ENCODE results near the gene TDP2.
"Not testable (repeated sequence)": the region's sequence is repeated elsewhere in the genome, so short reads cannot be mapped to it uniquely, and the experiment has no call there.

The TDP2 gene

DNA sequence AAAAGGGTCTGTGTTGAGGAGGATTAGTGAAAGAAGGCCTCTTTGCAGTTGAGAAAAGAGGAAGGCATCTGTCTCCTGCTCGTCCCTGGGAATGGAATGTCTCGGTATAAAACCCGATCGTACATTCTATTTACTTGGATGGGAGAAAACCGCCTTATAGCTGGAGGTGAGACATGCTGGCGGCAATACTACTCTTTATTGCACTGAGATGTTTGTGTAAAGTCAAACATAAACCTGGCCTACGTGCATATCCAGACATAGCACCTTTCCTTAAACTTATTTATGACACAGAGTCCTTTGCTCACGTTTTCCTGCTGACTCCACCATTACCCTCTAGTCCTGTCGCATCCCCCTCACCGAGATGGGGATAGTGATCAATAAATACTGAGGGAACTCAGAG lies 4.5 kb downstream of the TDP2 start:
- Histone ChIP-seq H3K9ac (ENCODE audit: low read depth, low read length, poor library complexity) (no peak overlapping the region), H4K91ac (ENCODE audit: low read depth, low read length, poor library complexity) (no peak overlapping the region), H3K79me1 (ENCODE audit: low read depth, low read length) (peaks cover 2% of the 10 kb centered on the region), H3K9me3 (replicated peaks in 1 of 2; ENCODE audit: control insufficient read depth in 2 of 2, insufficient read depth in 1 of 2, low read depth in 1 of 2, low read length in 2 of 2) (no peaks in the 10 kb centered on the region), H2BK15ac (ENCODE audit: low read length) (no peak overlapping the region), H3K27ac (replicated peaks; ENCODE audit: low read length) (peak overlapping the region; percentile 59), H3K27me3 (ENCODE audit: control insufficient read depth in 3 of 3, insufficient read depth in 3 of 3, low read depth in 1 of 3, low read length in 3 of 3) (no peaks in the 10 kb centered on the region), H3K14ac (ENCODE audit: low read length) (no peak overlapping the region), H2BK12ac (ENCODE audit: low read length) (no peak overlapping the region), H3K4me3 (ENCODE audit: low read length in 2 of 2) (no peak overlapping the region), H3K36me3 (replicated peaks in 1 of 2; ENCODE audit: control insufficient read depth in 2 of 2, insufficient read depth in 2 of 2, low read length in 2 of 2) (peaks cover 8 to 82% of the 10 kb centered on the region in 2 donors), H2BK5ac (ENCODE audit: low read length) (no peak overlapping the region), H2BK120ac (ENCODE audit: low read depth, low read length) (no peak overlapping the region), H4K8ac (ENCODE audit: low read depth, low read length) (no peak overlapping the region), H3K4me2 (ENCODE audit: insufficient read depth, low read length, poor library complexity, severe bottlenecking) (no peak overlapping the region), H2AFZ (ENCODE audit: low read length) (no peak overlapping the region), H3K23ac (ENCODE audit: low read depth, low read length, poor library complexity) (no peak overlapping the region), H3K4me1 (ENCODE audit: control insufficient read depth in 2 of 2, insufficient read depth in 1 of 2, low read depth in 1 of 2, low read length in 2 of 2) (peaks cover 10% of the 10 kb centered on the region in 2 donors), H2AK5ac (ENCODE audit: low read depth, low read length) (no peak overlapping the region), H3K18ac (ENCODE audit: low read length) (no peak overlapping the region), H3K4ac (ENCODE audit: low read length) (no peak overlapping the region)
- DNase-seq (ENCODE audit: low spot score), result no peak
- no CpG with 5 or more reads among the region's 10 CpGs for WGBS, 2 donors (ENCODE audit: extremely low coverage in 2 of 2, insufficient read length in 2 of 2, insufficient replicate concordance in 1 of 2)

DNA sequence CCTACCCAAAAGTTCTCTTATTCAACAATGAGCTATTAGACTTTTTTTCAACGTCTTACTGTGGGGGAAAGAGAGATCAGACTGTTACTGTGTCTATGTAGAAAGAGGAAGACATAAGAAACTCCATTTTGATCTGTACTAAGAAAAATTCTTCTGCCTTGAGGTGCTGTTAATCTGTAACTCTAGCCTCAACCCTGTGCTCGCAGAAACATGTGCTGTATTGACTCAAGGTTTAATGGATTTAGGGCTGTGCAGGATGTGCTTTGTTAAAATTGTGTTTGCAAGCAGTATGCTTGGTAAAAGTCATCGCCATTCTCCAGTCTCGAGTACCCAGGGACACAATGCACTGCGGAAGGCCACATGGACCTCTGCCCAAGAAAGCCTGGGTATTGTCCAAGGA lies 4.9 kb downstream of the TDP2 start:
- not testable (repeated sequence) for H3K4me3 ChIP-seq (ENCODE audit: low read length in 2 of 2); H2AK5ac ChIP-seq (ENCODE audit: low read depth, low read length); H3K9ac ChIP-seq (ENCODE audit: low read depth, low read length, poor library complexity); H3K9me3 ChIP-seq (replicated peaks in 1 of 2; ENCODE audit: control insufficient read depth in 2 of 2, insufficient read depth in 1 of 2, low read depth in 1 of 2, low read length in 2 of 2); H3K27me3 ChIP-seq (ENCODE audit: control insufficient read depth in 3 of 3, insufficient read depth in 3 of 3, low read depth in 1 of 3, low read length in 3 of 3); H3K23ac ChIP-seq (ENCODE audit: low read depth, low read length, poor library complexity); H2BK15ac ChIP-seq (ENCODE audit: low read length); H2BK120ac ChIP-seq (ENCODE audit: low read depth, low read length); DNase-seq (ENCODE audit: low spot score); H2AFZ ChIP-seq (ENCODE audit: low read length); H3K18ac ChIP-seq (ENCODE audit: low read length); H4K8ac ChIP-seq (ENCODE audit: low read depth, low read length); H3K79me1 ChIP-seq (ENCODE audit: low read depth, low read length); H3K14ac ChIP-seq (ENCODE audit: low read length); H2BK12ac ChIP-seq (ENCODE audit: low read length); H4K91ac ChIP-seq (ENCODE audit: low read depth, low read length, poor library complexity); H2BK5ac ChIP-seq (ENCODE audit: low read length); H3K4ac ChIP-seq (ENCODE audit: low read length); H3K4me2 ChIP-seq (ENCODE audit: insufficient read depth, low read length, poor library complexity, severe bottlenecking)
- Histone ChIP-seq H3K4me1 (ENCODE audit: control insufficient read depth in 2 of 2, insufficient read depth in 1 of 2, low read depth in 1 of 2, low read length in 2 of 2) (peaks cover 10% of the 10 kb centered on the region in 2 donors), H3K27ac (replicated peaks; ENCODE audit: low read length) (peak overlapping the region; percentile 59), H3K36me3 (replicated peaks in 1 of 2; ENCODE audit: control insufficient read depth in 2 of 2, insufficient read depth in 2 of 2, low read length in 2 of 2) (peaks cover 8 to 87% of the 10 kb centered on the region in 2 donors)
- no CpG with 5 or more reads among the region's 5 CpGs for WGBS, 2 donors (ENCODE audit: extremely low coverage in 2 of 2, insufficient read length in 2 of 2, insufficient replicate concordance in 1 of 2)

DNA sequence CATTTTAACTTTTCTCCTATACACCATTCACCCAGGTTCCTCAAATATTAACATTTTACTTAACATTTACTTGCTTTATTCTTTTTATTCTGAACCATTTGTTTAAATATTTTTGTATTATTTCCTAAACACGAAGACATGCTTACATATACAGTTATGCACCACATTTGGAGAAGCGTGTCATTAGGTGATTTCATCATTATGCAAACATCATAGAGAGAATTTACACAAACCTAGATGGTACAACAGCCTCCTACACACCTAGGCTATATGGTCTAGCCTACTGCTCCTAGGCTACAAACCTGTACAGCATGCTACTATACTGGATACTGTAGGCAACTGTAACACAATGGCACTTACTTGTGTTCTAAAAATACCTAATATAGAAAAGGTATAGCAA lies 6.6 kb downstream of the TDP2 start:
- H3K79me1 ChIP-seq (ENCODE audit: low read depth, low read length), result no peaks in the 10 kb centered on the region
- H3K9ac ChIP-seq (ENCODE audit: low read depth, low read length, poor library complexity), result no peak overlapping the region
- no peak overlapping the region for H2BK12ac ChIP-seq (ENCODE audit: low read length)
- H4K8ac ChIP-seq (ENCODE audit: low read depth, low read length), result no peak overlapping the region
- no peak overlapping the region for H3K27ac ChIP-seq (replicated peaks; ENCODE audit: low read length)
- DNase-seq (ENCODE audit: low spot score), result no peak
- H2BK15ac ChIP-seq (ENCODE audit: low read length), result no peak overlapping the region
- H3K9me3 ChIP-seq (replicated peaks in 1 of 2; ENCODE audit: control insufficient read depth in 2 of 2, insufficient read depth in 1 of 2, low read depth in 1 of 2, low read length in 2 of 2), result no peaks in the 10 kb centered on the region
- no peak overlapping the region for H3K4me3 ChIP-seq (ENCODE audit: low read length in 2 of 2)
- H3K14ac ChIP-seq (ENCODE audit: low read length), result no peak overlapping the region
- no peak overlapping the region for H2BK5ac ChIP-seq (ENCODE audit: low read length)
- no peak overlapping the region for H2AK5ac ChIP-seq (ENCODE audit: low read depth, low read length)
- H3K36me3 ChIP-seq (replicated peaks in 1 of 2; ENCODE audit: control insufficient read depth in 2 of 2, insufficient read depth in 2 of 2, low read length in 2 of 2), result peaks cover 9 to 96% of the 10 kb centered on the region in 2 donors
- no peak overlapping the region for H2BK120ac ChIP-seq (ENCODE audit: low read depth, low read length)
- no peak overlapping the region for H4K91ac ChIP-seq (ENCODE audit: low read depth, low read length, poor library complexity)
- H2AFZ ChIP-seq (ENCODE audit: low read length), result no peak overlapping the region
- H3K4me2 ChIP-seq (ENCODE audit: insufficient read depth, low read length, poor library complexity, severe bottlenecking), result no peak overlapping the region
- H3K4ac ChIP-seq (ENCODE audit: low read length), result no peak overlapping the region
- H3K27me3 ChIP-seq (ENCODE audit: control insufficient read depth in 3 of 3, insufficient read depth in 3 of 3, low read depth in 1 of 3, low read length in 3 of 3), result no peaks in the 10 kb centered on the region
- no peak overlapping the region for H3K18ac ChIP-seq (ENCODE audit: low read length)
- peaks cover 4 to 9% of the 10 kb centered on the region in 2 donors for H3K4me1 ChIP-seq (ENCODE audit: control insufficient read depth in 2 of 2, insufficient read depth in 1 of 2, low read depth in 1 of 2, low read length in 2 of 2)
- WGBS, 2 donors (ENCODE audit: extremely low coverage in 2 of 2, insufficient read length in 2 of 2, insufficient replicate concordance in 1 of 2), result no CpG with 5 or more reads among the region's 2 CpGs
- H3K23ac ChIP-seq (ENCODE audit: low read depth, low read length, poor library complexity), result no peak overlapping the region

DNA sequence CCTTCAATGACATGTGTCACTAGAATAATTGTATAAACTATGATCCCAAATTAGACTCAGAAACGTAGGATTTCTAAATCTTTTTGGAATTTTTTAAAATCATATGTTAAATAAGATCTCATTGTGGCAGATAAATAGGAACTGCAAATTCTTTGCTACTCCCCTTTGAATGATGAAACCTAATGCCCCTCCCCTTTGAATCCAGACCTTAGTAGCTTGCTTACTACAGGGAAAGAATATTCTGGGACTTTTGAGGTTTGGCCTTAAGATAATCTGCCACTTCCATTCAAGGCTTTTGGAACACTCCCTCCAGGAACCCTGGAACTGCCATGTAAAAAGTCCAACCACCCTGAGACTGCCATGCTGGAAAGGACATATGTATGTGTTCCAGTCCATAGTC lies 7.1 kb downstream of the TDP2 start:
- Histone ChIP-seq H3K36me3 (replicated peaks in 1 of 2; ENCODE audit: control insufficient read depth in 2 of 2, insufficient read depth in 2 of 2, low read length in 2 of 2) (peaks cover 9 to 96% of the 10 kb centered on the region in 2 donors), H2BK5ac (ENCODE audit: low read length) (no peak overlapping the region)

More for the DNA sequence above, 7.1 kb downstream of the TDP2 start:
- Histone ChIP-seq H3K27me3 (ENCODE audit: control insufficient read depth in 3 of 3, insufficient read depth in 3 of 3, low read depth in 1 of 3, low read length in 3 of 3) (no peaks in the 10 kb centered on the region), H2AK5ac (ENCODE audit: low read depth, low read length) (no peak overlapping the region), H2BK15ac (ENCODE audit: low read length) (no peak overlapping the region), H3K23ac (ENCODE audit: low read depth, low read length, poor library complexity) (no peak overlapping the region), H3K9ac (ENCODE audit: low read depth, low read length, poor library complexity) (no peak overlapping the region), H2AFZ (ENCODE audit: low read length) (no peak overlapping the region), H3K27ac (replicated peaks; ENCODE audit: low read length) (no peak overlapping the region), H2BK12ac (ENCODE audit: low read length) (no peak overlapping the region), H4K8ac (ENCODE audit: low read depth, low read length) (no peak overlapping the region), H3K4me3 (ENCODE audit: low read length in 2 of 2) (no peak overlapping the region), H3K4me2 (ENCODE audit: insufficient read depth, low read length, poor library complexity, severe bottlenecking) (no peak overlapping the region), H3K14ac (ENCODE audit: low read length) (no peak overlapping the region), H3K79me1 (ENCODE audit: low read depth, low read length) (no peaks in the 10 kb centered on the region), H3K18ac (ENCODE audit: low read length) (no peak overlapping the region), H4K91ac (ENCODE audit: low read depth, low read length, poor library complexity) (no peak overlapping the region), H3K4me1 (ENCODE audit: control insufficient read depth in 2 of 2, insufficient read depth in 1 of 2, low read depth in 1 of 2, low read length in 2 of 2) (peaks cover 0 to 7% of the 10 kb centered on the region in 2 donors), H3K9me3 (replicated peaks in 1 of 2; ENCODE audit: control insufficient read depth in 2 of 2, insufficient read depth in 1 of 2, low read depth in 1 of 2, low read length in 2 of 2) (no peaks in the 10 kb centered on the region), H2BK120ac (ENCODE audit: low read depth, low read length) (no peak overlapping the region), H3K4ac (ENCODE audit: low read length) (no peak overlapping the region)
- DNase-seq (ENCODE audit: low spot score), result no peak
- WGBS, 2 donors (ENCODE audit: extremely low coverage in 2 of 2, insufficient read length in 2 of 2, insufficient replicate concordance in 1 of 2), result no CpG with 5 or more reads among the region's 1 CpG
